Mesangial cell (primary cell): ENCODE data around the gene NAT16. TPM values are rescaled to one million over a fixed set of nuclear protein-coding genes. Genes with fewer than 3 reads are reported as not detected.

Experiments
- total RNA-seq: library from RNA; depleted of rRNA; stranded (reverse); fragments of >200 nt; gene quantifications from 2 replicates; pipeline ENCODE4 v1.2.3, GENCODE V29; 2015

NAT16 gene
- total RNA-seq, result not detected in 2 replicates

GRCh38 chr7:101180130-101180755 is at the start of gene NAT16:
Gene NAT16 (minus strand): TSS chr7:101180293. CDS start chr7:101174807, 5,486 bp downstream.

GRCh38 chr7:101217388-101218235 is 37.5 kb upstream of the NAT16 start, which contains the start of the genes PLOD3 and ZNHIT1:
Gene PLOD3 (minus strand): TSS chr7:101217581. CDS start chr7:101217274, 307 bp downstream.
Gene ZNHIT1 (plus strand): TSS chr7:101218165. CDS start chr7:101218196, 31 bp downstream.

GRCh38 chr7:101200862-101201599 is 20.9 kb upstream of the NAT16 start, which contains the start of gene MOGAT3:
Gene MOGAT3 (minus strand): TSS chr7:101201036. CDS start chr7:101200854, 182 bp downstream.

GRCh38 chr7:101165075-101165957 is 14.8 kb downstream of the NAT16 start, which contains the start of gene VGF:
Gene VGF (minus strand): TSS chr7:101165569. CDS start chr7:101164843, 726 bp downstream.

DNA sequence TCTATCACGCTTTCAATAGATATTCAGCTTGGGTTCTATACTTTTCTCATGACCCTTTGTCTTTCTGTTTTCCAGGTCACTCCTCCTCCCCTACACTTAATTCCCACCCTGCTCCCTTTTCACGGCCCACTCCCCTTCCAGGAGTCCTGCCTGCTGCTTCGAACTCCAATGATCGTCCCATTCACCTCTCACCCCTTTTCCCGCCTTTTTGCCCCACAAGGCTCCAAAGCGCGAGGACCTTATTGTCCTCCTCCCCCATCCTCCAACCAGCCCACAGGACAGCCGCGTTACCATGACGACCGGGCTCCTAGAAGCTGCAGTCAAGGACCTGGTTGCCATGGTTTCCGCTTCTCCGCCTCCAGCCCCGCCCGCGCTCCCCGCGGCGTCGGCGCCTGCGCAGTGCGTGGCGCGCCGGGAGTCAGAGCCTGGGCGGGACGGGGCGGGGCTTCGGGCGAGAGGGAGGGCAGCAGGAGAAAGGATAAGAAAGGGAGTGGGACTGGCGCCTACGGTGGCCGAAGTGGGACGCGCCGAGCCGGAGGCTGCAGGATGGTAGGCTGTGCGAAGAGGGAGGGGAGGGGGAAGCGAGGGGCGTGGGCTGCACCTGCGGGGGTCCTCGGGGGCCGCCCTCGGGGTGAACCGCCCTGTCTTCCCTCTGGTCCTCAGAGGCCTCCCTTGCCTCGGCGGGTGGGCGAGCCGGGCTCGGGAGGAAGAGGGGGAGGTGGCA is 26.0 kb downstream of the NAT16 start, which contains the start of gene AP1S1:
TSS of gene AP1S1 (plus strand) at position 508 of the 724 bp plus-strand sequence. CDS start at position 547, 39 bp downstream.

DNA sequence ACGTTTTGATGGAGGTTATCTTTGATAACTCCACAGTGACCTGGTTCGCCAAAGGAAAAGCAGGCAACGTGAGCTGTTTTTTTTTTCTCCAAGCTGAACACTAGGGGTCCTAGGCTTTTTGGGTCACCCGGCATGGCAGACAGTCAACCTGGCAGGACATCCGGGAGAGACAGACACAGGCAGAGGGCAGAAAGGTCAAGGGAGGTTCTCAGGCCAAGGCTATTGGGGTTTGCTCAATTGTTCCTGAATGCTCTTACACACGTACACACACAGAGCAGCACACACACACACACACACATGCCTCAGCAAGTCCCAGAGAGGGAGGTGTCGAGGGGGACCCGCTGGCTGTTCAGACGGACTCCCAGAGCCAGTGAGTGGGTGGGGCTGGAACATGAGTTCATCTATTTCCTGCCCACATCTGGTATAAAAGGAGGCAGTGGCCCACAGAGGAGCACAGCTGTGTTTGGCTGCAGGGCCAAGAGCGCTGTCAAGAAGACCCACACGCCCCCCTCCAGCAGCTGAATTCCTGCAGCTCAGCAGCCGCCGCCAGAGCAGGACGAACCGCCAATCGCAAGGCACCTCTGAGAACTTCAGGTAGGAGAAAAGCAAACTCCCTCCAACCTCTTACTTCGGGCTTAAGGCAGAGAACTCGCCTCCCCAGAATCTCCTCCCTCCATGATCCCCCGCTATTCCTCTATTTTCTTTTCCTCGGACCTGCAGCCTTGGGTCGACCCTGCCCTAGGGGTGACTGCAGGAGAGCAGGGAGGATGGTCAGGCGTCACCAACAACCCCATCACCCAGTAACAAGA is 53.2 kb downstream of the NAT16 start, which contains the start of gene SERPINE1:
TSS of gene SERPINE1 (plus strand) at position 454 of the 809 bp plus-strand sequence. CDS start 1,290 bp downstream, outside the sequence.

Other genes with a start within 250 kb of the NAT16 start
- not detected in 2 replicates for gene MUC3A, start 230.8 kb downstream of the NAT16 start, total RNA-seq
- gene MUC12, start 210.7 kb downstream of the NAT16 start, total RNA-seq, result 1.3 and 2.9 TPM in 2 replicates
- gene MUC17, start 160.2 kb downstream of the NAT16 start, total RNA-seq, result not detected in 2 replicates
- gene TRIM56, start 94.8 kb downstream of the NAT16 start, total RNA-seq, result 9.0 and 16.1 TPM in 2 replicates
- 564 and 3,220 TPM in 2 replicates for gene SERPINE1, start 53.2 kb downstream of the NAT16 start, total RNA-seq
- 87.5 and 105 TPM in 2 replicates for gene AP1S1, start 25.8 kb downstream of the NAT16 start, total RNA-seq
- gene VGF, start 14.7 kb downstream of the NAT16 start, total RNA-seq, result 0.49 and 0.89 TPM in 2 replicates
- gene MOGAT3, start 20.7 kb upstream of the NAT16 start, total RNA-seq, result not detected in 2 replicates
- 84.7 and 113 TPM in 2 replicates for gene PLOD3, start 37.3 kb upstream of the NAT16 start, total RNA-seq
- 94.8 and 117 TPM in 2 replicates for gene ZNHIT1, start 37.9 kb upstream of the NAT16 start, total RNA-seq
- gene CLDN15, start 57.5 kb upstream of the NAT16 start, total RNA-seq, result 1.1 and 1.9 TPM in 2 replicates
- 175 and 218 TPM in 2 replicates for gene FIS1, start 64.8 kb upstream of the NAT16 start, total RNA-seq
- 32.3 and 36.8 TPM in 2 replicates for gene IFT22, start 141.5 kb upstream of the NAT16 start, total RNA-seq
- 0.16 and 0.25 TPM in 2 replicates for gene COL26A1, start 182.6 kb upstream of the NAT16 start, total RNA-seq